H9 (cell line): ENCODE data around the gene CTDSPL2. TPM values are rescaled to one million over a fixed set of nuclear protein-coding genes. Genes with fewer than 3 reads are reported as not detected.

Experiments used
- DNase-seq: peaks from one replicate; pipeline ENCODE4 v3.0.0-alpha.2; 2017
- H2AFZ ChIP-seq: one replicate; pipeline ENCODE4 v1.6.1; 2013; ENCODE audit warnings: mild to moderate bottlenecking, low read length, control low read depth, moderate library complexity
- H2AK5ac ChIP-seq: 2 replicates; pipeline ENCODE4 v1.6.1; 2013; ENCODE audit warnings: low read length, control low read depth, mixed read lengths; ENCODE audit not compliant: insufficient read length
- H2BK120ac ChIP-seq: one replicate; pipeline ENCODE4 v1.6.1; 2013; ENCODE audit warnings: low read depth, mild to moderate bottlenecking, low read length, control low read depth, inconsistent platforms; ENCODE audit not compliant: poor library complexity, severe bottlenecking
- H2BK12ac ChIP-seq: 2 replicates; pipeline ENCODE4 v1.6.1; 2013; ENCODE audit warnings: low read length, control low read depth, mixed read lengths, low read depth; ENCODE audit not compliant: insufficient read length
- H2BK15ac ChIP-seq: 2 replicates; pipeline ENCODE4 v1.6.1; 2013; ENCODE audit warnings: low read depth, low read length, control low read depth
- H2BK20ac ChIP-seq: one replicate; pipeline ENCODE4 v1.6.1; 2013; ENCODE audit warnings: low read depth, mild to moderate bottlenecking, low read length, control low read depth, inconsistent platforms; ENCODE audit not compliant: poor library complexity, severe bottlenecking
- H2BK5ac ChIP-seq: 2 replicates; pipeline ENCODE4 v1.6.1; 2013; ENCODE audit warnings: low read length, control low read depth, mixed read lengths; ENCODE audit not compliant: insufficient read length
- H3K14ac ChIP-seq: 2 replicates; pipeline ENCODE4 v1.6.1; 2013; ENCODE audit warnings: low read length, control low read depth; ENCODE audit not compliant: insufficient read depth
- H3K18ac ChIP-seq: 2 replicates; pipeline ENCODE4 v1.6.1; 2013; ENCODE audit warnings: low read depth, mild to moderate bottlenecking, mixed read lengths, low read length, control low read depth; ENCODE audit not compliant: insufficient read length
- H3K23ac ChIP-seq: 2 replicates; pipeline ENCODE4 v1.6.1; 2013; ENCODE audit warnings: low read length, control low read depth, mixed read lengths, low read depth; ENCODE audit not compliant: insufficient read length
- H3K23me2 ChIP-seq: 2 replicates; pipeline ENCODE4 v1.6.1; 2013; ENCODE audit warnings: low read depth, mild to moderate bottlenecking, mixed read lengths, low read length, control low read depth; ENCODE audit not compliant: insufficient read length, poor library complexity, severe bottlenecking
- H3K27ac ChIP-seq: 2 replicates; pipeline ENCODE4 v1.5.1; 2013; ENCODE audit warnings: low read length, control low read depth, mixed read lengths, low read depth; ENCODE audit not compliant: insufficient read length
- H3K27me3 ChIP-seq: 2 replicates; pipeline ENCODE4 v1.6.1; 2013; ENCODE audit warnings: low read length, control low read depth, inconsistent platforms; ENCODE audit not compliant: insufficient read depth
- H3K4ac ChIP-seq: 2 replicates; pipeline ENCODE4 v1.6.1; 2013; ENCODE audit warnings: low read depth, mild to moderate bottlenecking, control low read depth, inconsistent platforms, low read length, moderate library complexity
- H3K4me1 ChIP-seq: 2 replicates; pipeline ENCODE4 v1.6.1; 2013; ENCODE audit warnings: low read length, control low read depth, inconsistent platforms; ENCODE audit not compliant: insufficient read depth
- H3K4me2 ChIP-seq: 2 replicates; pipeline ENCODE4 v1.6.1; 2013; ENCODE audit warnings: low read length, control low read depth, mixed read lengths; ENCODE audit not compliant: insufficient read length, insufficient read depth
- H3K56ac ChIP-seq: 2 replicates; pipeline ENCODE4 v1.6.1; 2013; ENCODE audit warnings: low read depth, mild to moderate bottlenecking, mixed read lengths, low read length, control low read depth; ENCODE audit not compliant: insufficient read length
- H3K79me1 ChIP-seq: 2 replicates; pipeline ENCODE4 v1.6.1; 2013; ENCODE audit warnings: low read depth, mild to moderate bottlenecking, moderate library complexity, low read length, control low read depth, inconsistent platforms; ENCODE audit not compliant: insufficient read depth, poor library complexity, severe bottlenecking
- H3K79me2 ChIP-seq: 2 replicates; pipeline ENCODE4 v1.6.1; 2013; ENCODE audit warnings: low read length, control low read depth, inconsistent platforms; ENCODE audit not compliant: insufficient read depth
- H3K9ac ChIP-seq: 2 replicates; pipeline ENCODE4 v1.6.1; 2013; ENCODE audit warnings: low read length, control low read depth, mixed read lengths; ENCODE audit not compliant: insufficient read length; ENCODE audit errors: extremely low read depth
- H3K9me3 ChIP-seq: one replicate; pipeline ENCODE4 v1.6.1; 2013; ENCODE audit warnings: low read depth, low read length, inconsistent platforms; ENCODE audit not compliant: control insufficient read depth
- H3T11ph ChIP-seq: one replicate; pipeline ENCODE4 v1.6.1; 2013; ENCODE audit warnings: mild to moderate bottlenecking, low read length, control low read depth, inconsistent platforms
- H4K20me1 ChIP-seq: one replicate; pipeline ENCODE4 v1.6.1; 2013; ENCODE audit not compliant: control insufficient read depth, insufficient read length, insufficient read depth
- H4K5ac ChIP-seq: 2 replicates; pipeline ENCODE4 v1.6.1; 2013; ENCODE audit warnings: low read depth, mild to moderate bottlenecking, mixed read lengths, low read length, control low read depth; ENCODE audit not compliant: insufficient read length
- H4K8ac ChIP-seq: replicated peaks from 2 replicates; pipeline ENCODE4 v1.6.1; 2013; ENCODE audit warnings: low read length, control low read depth, mixed read lengths, low read depth; ENCODE audit not compliant: insufficient read length
- H4K91ac ChIP-seq: 2 replicates; pipeline ENCODE4 v1.6.1; 2013; ENCODE audit warnings: low read depth, mild to moderate bottlenecking, moderate library complexity, mixed read lengths, low read length, control low read depth; ENCODE audit not compliant: insufficient read length
- H3K27ac Mint-ChIP-seq, 3 experiments: 2 replicates in 2 of 3; 3 replicates in 1 of 3; pipeline ENCODE4 v1.8.0; 2020 to 2021; ENCODE audit warnings: mixed read lengths in 3 of 3, mild to moderate bottlenecking in 1 of 3, moderate library complexity in 1 of 3
- H3K27me3 Mint-ChIP-seq: 2 replicates; pipeline ENCODE4 v1.8.0; 2021; ENCODE audit warnings: low read depth, mild to moderate bottlenecking, moderate library complexity, mixed read lengths
- H3K36me3 Mint-ChIP-seq, 3 experiments: 2 replicates in 2 of 3; 3 replicates in 1 of 3; pipeline ENCODE4 v1.8.0; 2020 to 2021; ENCODE audit warnings: low read depth in 3 of 3, mixed read lengths in 3 of 3; ENCODE audit not compliant: insufficient read depth in 1 of 3
- H3K4me1 Mint-ChIP-seq, 2 experiments: 2 replicates each; pipeline ENCODE4 v1.8.0; 2020; ENCODE audit warnings: mixed read lengths in 2 of 2
- H3K4me3 Mint-ChIP-seq, 2 experiments: 2 replicates in 1 of 2; 3 replicates in 1 of 2; pipeline ENCODE4 v1.8.0; 2020 to 2021; ENCODE audit warnings: mild to moderate bottlenecking in 2 of 2, mixed read lengths in 2 of 2, moderate library complexity in 1 of 2
- H3K9me3 Mint-ChIP-seq, 2 experiments: 2 replicates in 1 of 2; 3 replicates in 1 of 2; pipeline ENCODE4 v1.8.0; 2020; ENCODE audit warnings: mild to moderate bottlenecking in 2 of 2, mixed read lengths in 2 of 2, moderate library complexity in 1 of 2
- WGBS: extraction: QIAGEN DNeasy Blood & Tissue Kit; methylation state at CpG from one replicate; pipeline ENCODE4 v1.1.7; 2013; ENCODE audit warnings: missing lambda C conversion rate, low lambda C conversion rate, mixed read lengths; ENCODE audit not compliant: insufficient read length; ENCODE audit errors: extremely low coverage; 5-methylcytosine and 5-hydroxymethylcytosine counted together
- total RNA-seq: library from RNA; stranded (reverse); gene quantifications from 2 replicates; pipeline ENCODE4 v1.2.1, GENCODE V29; 2021
- TF ChIP-seq, protein P1 (sequence below): fragments of 200-600 bp; sonication (generic); conservative IDR thresholded peaks from 3 replicates; pipeline ENCODE4 v1.8.0; 2021; ENCODE audit warnings: antibody characterized with exemption, mild to moderate bottlenecking

The CTDSPL2 gene
- total RNA-seq, 1 experiment from 2014 or later = 78.8 TPM

GRCh38 chr15:44394562-44394961, 32.9 kb upstream of the CTDSPL2 start:
- Histone ChIP-seq H3K9me3 (no peaks in the 10 kb centered on the region), H3K4me2 (no peak overlapping the region), H2BK120ac (no peak overlapping the region), H4K8ac (no peak overlapping the region), H3K18ac (no peak overlapping the region), H3K23me2 (no peaks in the 10 kb centered on the region), H2BK5ac (no peak overlapping the region), H3K79me2 (no peaks in the 10 kb centered on the region), H3K27me3 (no peaks in the 10 kb centered on the region), H3K23ac (no peak overlapping the region), H3K79me1 (no peaks in the 10 kb centered on the region), H3T11ph (no peak overlapping the region), H3K4me1 (no peaks in the 10 kb centered on the region), H2BK20ac (no peak overlapping the region), H3K14ac (no peak overlapping the region), H2AK5ac (no peak overlapping the region), H2AFZ (no peak overlapping the region), H3K27ac (no peak overlapping the region), H4K91ac (no peak overlapping the region), H4K5ac (no peak overlapping the region), H3K9ac (no peak overlapping the region), H3K56ac (no peak overlapping the region), H3K4ac (no peak overlapping the region), H2BK15ac (no peak overlapping the region), H4K20me1 (no peaks in the 10 kb centered on the region), H2BK12ac (no peak overlapping the region)
- Mint-ChIP-seq H3K36me3 (peaks cover 0 to 12% (median 2%) of the 10 kb centered on the region in 3 experiments; a peak in 3 of 7 replicates), H3K27ac (no peak overlapping the region), H3K9me3 (no peaks in the 10 kb centered on the region), H3K4me3 (no peak overlapping the region), H3K27me3 (no peaks in the 10 kb centered on the region), H3K4me1 (no peaks in the 10 kb centered on the region)
- no peak for DNase-seq
- WGBS = no CpG with 5 or more reads among the region's 1 CpG
- TF ChIP-seq, protein P1, sequence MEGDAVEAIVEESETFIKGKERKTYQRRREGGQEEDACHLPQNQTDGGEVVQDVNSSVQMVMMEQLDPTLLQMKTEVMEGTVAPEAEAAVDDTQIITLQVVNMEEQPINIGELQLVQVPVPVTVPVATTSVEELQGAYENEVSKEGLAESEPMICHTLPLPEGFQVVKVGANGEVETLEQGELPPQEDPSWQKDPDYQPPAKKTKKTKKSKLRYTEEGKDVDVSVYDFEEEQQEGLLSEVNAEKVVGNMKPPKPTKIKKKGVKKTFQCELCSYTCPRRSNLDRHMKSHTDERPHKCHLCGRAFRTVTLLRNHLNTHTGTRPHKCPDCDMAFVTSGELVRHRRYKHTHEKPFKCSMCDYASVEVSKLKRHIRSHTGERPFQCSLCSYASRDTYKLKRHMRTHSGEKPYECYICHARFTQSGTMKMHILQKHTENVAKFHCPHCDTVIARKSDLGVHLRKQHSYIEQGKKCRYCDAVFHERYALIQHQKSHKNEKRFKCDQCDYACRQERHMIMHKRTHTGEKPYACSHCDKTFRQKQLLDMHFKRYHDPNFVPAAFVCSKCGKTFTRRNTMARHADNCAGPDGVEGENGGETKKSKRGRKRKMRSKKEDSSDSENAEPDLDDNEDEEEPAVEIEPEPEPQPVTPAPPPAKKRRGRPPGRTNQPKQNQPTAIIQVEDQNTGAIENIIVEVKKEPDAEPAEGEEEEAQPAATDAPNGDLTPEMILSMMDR = no peak
